ENCODE measurements around the gene KLHL42. TPM values are rescaled to one million over a fixed set of nuclear protein-coding genes. Genes with fewer than 3 reads are reported as not detected.
A peak's percentile ranks its signal among the peaks of the same experiment; 100 is the strongest.
"Not testable (repeated sequence)": the region's sequence is repeated elsewhere in the genome, so short reads cannot be mapped to it uniquely, and the experiment has no call there.

Gene KLHL42
- 10 to 100 TPM; 40.9 to 56.1 (median 45.3) TPM for total RNA-seq

GRCh38 chr12:27779920-27780611 is at the start of gene KLHL42, which contains the start of gene MANSC4:
TSS of gene KLHL42 (plus strand) at chr12:27780233. CDS start at chr12:27780331, 98 bp downstream.
TSS of gene MANSC4 (minus strand) at chr12:27780236. CDS start at chr12:27771276, 8,960 bp downstream.
- H3K9me3 ChIP-seq, result no peaks in the 10 kb centered on the region
- no peaks in the 10 kb centered on the region for H3K36me3 ChIP-seq
- peaks cover 0 to 4% of the 10 kb centered on the region in 2 donors for H3K4me1 ChIP-seq

GRCh38 chr12:27732281-27732680 is 47.8 kb upstream of the KLHL42 start:
- no peaks in the 10 kb centered on the region for H3K27me3 ChIP-seq
- H3K9me3 ChIP-seq, result no peaks in the 10 kb centered on the region
- DNase-seq, result no peak
- H3K27ac ChIP-seq, result no peak overlapping the region
- H3K4me3 ChIP-seq, result no peak overlapping the region
- no peaks in the 10 kb centered on the region for H3K4me1 ChIP-seq
- no peak for TF ChIP-seq POLR2A (IDR thresholded peaks at IDR 0.05)
- no peak for TF ChIP-seq CTCF (IDR thresholded peaks at IDR 0.05)
- intact Hi-C loops (cut with DNase I; ENCODE audit: low total_unique reads), result no loop called here
- no peaks in the 10 kb centered on the region for H3K36me3 ChIP-seq

More at GRCh38 chr12:27779920-27780611, at the start of gene KLHL42, which contains the start of gene MANSC4:
- peak in 2 of 4 experiments; percentile 10 to 21 for TF ChIP-seq CTCF (IDR thresholded peaks at IDR 0.05)
- TF ChIP-seq POLR2A (IDR thresholded peaks at IDR 0.05), result peak in 1 of 2 donors; percentile 67
- Histone ChIP-seq H3K4me3 (peak within 1 kb of the TSS; percentile 60 to 65), H3K27ac (peak within 1 kb of the TSS; percentile 88 to 97), H3K27me3 (no peaks in the 10 kb centered on the region)
- DNase-seq, result peak; percentile 70 to 79
- intact Hi-C loops (cut with DNase I; ENCODE audit: low total_unique reads), result no loop called here

- Histone ChIP-seq H3K9me3 (no peaks in the 10 kb centered on the region), H3K4me3 (no peak overlapping the region), H3K4me1 (no peaks in the 10 kb centered on the region), H3K27me3 (no peaks in the 10 kb centered on the region), H3K36me3 (no peaks in the 10 kb centered on the region), H3K27ac (no peak overlapping the region)
- intact Hi-C loops (cut with DNase I; ENCODE audit: low total_unique reads), result no loop called here
- TF ChIP-seq CTCF (IDR thresholded peaks at IDR 0.05), result peak; percentile 74 to 83 (median 76)
- no peak for TF ChIP-seq POLR2A (IDR thresholded peaks at IDR 0.05)
- peak in 1 of 2 donors; percentile 37 for DNase-seq
Observed at GRCh38 chr12:27733052-27733656, 46.9 kb upstream of the KLHL42 start.

- intact Hi-C loops (cut with DNase I; ENCODE audit: low total_unique reads), result no loop called here
- H3K4me3 ChIP-seq, result no peak overlapping the region
- no peak overlapping the region for H3K27ac ChIP-seq
- TF ChIP-seq POLR2A (IDR thresholded peaks at IDR 0.05), result no peak
- no peak for TF ChIP-seq CTCF (IDR thresholded peaks at IDR 0.05)
- H3K27me3 ChIP-seq, result no peaks in the 10 kb centered on the region
- no peaks in the 10 kb centered on the region for H3K4me1 ChIP-seq
- DNase-seq, result no peak
- H3K9me3 ChIP-seq, result no peaks in the 10 kb centered on the region
- H3K36me3 ChIP-seq, result no peaks in the 10 kb centered on the region
Observed at GRCh38 chr12:27733791-27734190, 46.2 kb upstream of the KLHL42 start.

GRCh38 chr12:27734321-27734720 is 45.7 kb upstream of the KLHL42 start:
- H3K27ac ChIP-seq; H3K4me3 ChIP-seq; H3K36me3 ChIP-seq; DNase-seq; H3K9me3 ChIP-seq; intact Hi-C loops (cut with DNase I; ENCODE audit: low total_unique reads); H3K4me1 ChIP-seq; H3K27me3 ChIP-seq: not testable (repeated sequence)
